Measurements from ENCODE around the gene PHF20. TPM values are rescaled to one million over a fixed set of nuclear protein-coding genes. Genes with fewer than 3 reads are reported as not detected.

The PHF20 gene
- total and polyA plus RNA-seq, 2 of the 13 experiments (the other 11 are each of a cell fraction or from before 2014, with no cell fraction given): 22.8 to 34.1 TPM

- TF ChIP-seq DMTF1 (CRISPR knock-in tag; IDR thresholded peaks at IDR 0.05) (no peak), ZSCAN21 (CRISPR knock-in tag; IDR thresholded peaks at IDR 0.05; ENCODE audit: borderline replicate concordance) (no peak), SIX1 (CRISPR knock-in tag; IDR thresholded peaks at IDR 0.05; ENCODE audit: borderline replicate concordance) (no peak)
These were observed 58.4 kb downstream of the PHF20 start (continued) for GRCh38 chr20:35830264-35830663.

- DNase-seq (ENCODE audit: low spot score) (no peak), ATAC-seq (no peak), FAIRE-seq (no peak)
- H3K9ac ChIP-seq (ENCODE audit: insufficient read depth, low read depth, low read length): no peak overlapping the region
- H3K9me3 ChIP-seq (ENCODE audit: low read length): no peaks in the 10 kb centered on the region
- TF ChIP-seq ZC3H13 (CRISPR knock-in tag; IDR thresholded peaks at IDR 0.05) (no peak), EZH2 (conservative IDR thresholded peaks at IDR 0.05; ENCODE audit: low read depth, low read length) (no peak), HNRNPK (IDR thresholded peaks at IDR 0.05; ENCODE audit: low read depth, low read length, poor library complexity, severe bottlenecking) (peak; percentile 88)
- peaks cover 0 to 10% of the 10 kb centered on the region in 2 experiments; a peak in 3 of 5 replicates for H3K36me3 ChIP-seq (replicated peaks in 1 of 2; ENCODE audit: control insufficient read depth in 1 of 2, insufficient read depth in 2 of 2, low read length in 2 of 2)
- no peak overlapping the region for H3K4me2 ChIP-seq (ENCODE audit: low read depth, low read length)
- H3K4me1 ChIP-seq (ENCODE audit: insufficient read depth, low read length): peaks cover 17% of the 10 kb centered on the region
- BruUV-seq (replicated peaks): no TSS peak
- intact Hi-C loops (cut with micrococcal nuclease; ENCODE audit: unreplicated experiment) (no loop called here), in situ Hi-C loops (cut with HindIII; ENCODE audit: extremely low pct_ligation_motif_present, low pct_unique_long_range_greater_than_20kb) (no loop called here)
- H3K79me2 ChIP-seq (ENCODE audit: insufficient read depth, low read length): no peaks in the 10 kb centered on the region
- H4K20me1 ChIP-seq (ENCODE audit: insufficient read depth, low read length): peaks cover 2% of the 10 kb centered on the region; the same call in 1 of the 2 replicates
- H2AFZ ChIP-seq (ENCODE audit: low read length): no peak overlapping the region
- no peak overlapping the region for H3K27ac ChIP-seq (ENCODE audit: extremely low read length, insufficient read depth, low read length)
- no peak overlapping the region for H3K4me3 ChIP-seq (replicated peaks in 1 of 3; ENCODE audit: insufficient read depth in 1 of 3, low read depth in 2 of 3, low read length in 3 of 3)
- H3K27me3 ChIP-seq (ENCODE audit: control insufficient read depth in 1 of 2, insufficient read depth in 2 of 2, low read length in 2 of 2): no peaks in the 10 kb centered on the region
- WGBS (ENCODE audit: low lambda C conversion rate): 99% methylated on average over 1 of the region's 1 CpG
- ChIA-PET CTCF (ENCODE audit: low intra/inter-chr PET ratio, low total read pairs) (no interaction called here), POLR2A (interaction anchor here (1.0 kb wide), 1 partner anchor 89 kb away, joined by 4 read pairs; the partner anchor contains the start of gene RBM39)
These were observed 59.2 kb downstream of the PHF20 start for GRCh38 chr20:35831029-35831428.
